OCI-LY7 (cell line): ENCODE data around the gene OFD1. TPM values are rescaled to one million over a fixed set of nuclear protein-coding genes. Genes with fewer than 3 reads are reported as not detected.

ENCODE experiments used
- BruUV-seq: library from RNA; stranded (reverse); fragments of 400-500 nt; replicated peaks from 2 replicates; lab custom pipeline; 2021; lab: Mats Ljungman, UMichigan
- CTCF ChIA-PET: fragments of 300-600 bp; sonication (Branson Sonifier 250); formaldehyde crosslinking; loops from one replicate; lab custom pipeline; 2022; ENCODE audit warnings: antibody characterized with exemption; ENCODE audit not compliant: unreplicated experiment; lab: Charles Lee
- POLR2A ChIA-PET: fragments of 300-600 bp; sonication (Branson Sonifier 250); formaldehyde crosslinking; loops from one replicate; lab custom pipeline; 2022; ENCODE audit warnings: antibody characterized with exemption; lab: Charles Lee
- DNase-seq: peaks from one replicate; pipeline ENCODE4 v3.0.0-alpha.2; 2015; ENCODE audit warnings: low spot score
- H2AFZ ChIP-seq: fragments of 200-600 bp; sonication (generic), shearing (Covaris generic); 2 replicates; pipeline ENCODE4 v1.6.1; 2014; ENCODE audit warnings: mild to moderate bottlenecking, antibody characterized with exemption, low read length, moderate library complexity
- H3K27ac ChIP-seq: fragments of 200-600 bp; sonication (generic); 2 replicates; pipeline ENCODE4 v1.5.1; 2014; ENCODE audit warnings: mixed run types, low read depth, mild to moderate bottlenecking, moderate library complexity, low read length, inconsistent platforms; ENCODE audit not compliant: poor library complexity, severe bottlenecking
- H3K36me3 ChIP-seq: fragments of 200-600 bp; sonication (generic); 2 replicates; pipeline ENCODE4 v1.6.1; 2014; ENCODE audit warnings: mild to moderate bottlenecking, antibody characterized with exemption, low read length, moderate library complexity, mixed read lengths; ENCODE audit not compliant: insufficient read depth
- H3K4me1 ChIP-seq: fragments of 200-600 bp; sonication (generic); 2 replicates; pipeline ENCODE4 v1.5.1; 2014; ENCODE audit warnings: mild to moderate bottlenecking, low read length; ENCODE audit not compliant: insufficient read depth, poor library complexity, severe bottlenecking
- H3K4me2 ChIP-seq: fragments of 200-600 bp; sonication (generic); 2 replicates; pipeline ENCODE4 v1.6.1; 2014; ENCODE audit warnings: mild to moderate bottlenecking, low read length
- H3K4me3 ChIP-seq: fragments of 200-600 bp; sonication (generic); 2 replicates; pipeline ENCODE4 v1.5.1; 2014; ENCODE audit warnings: mild to moderate bottlenecking, low read depth, low read length; ENCODE audit not compliant: poor library complexity, severe bottlenecking
- H3K79me2 ChIP-seq: fragments of 200-600 bp; sonication (generic); 2 replicates; pipeline ENCODE4 v1.6.1; 2016; ENCODE audit warnings: low read depth, mild to moderate bottlenecking, low read length, moderate library complexity, mixed read lengths; ENCODE audit not compliant: insufficient read depth
- H3K9me2 ChIP-seq: fragments of 200-600 bp; sonication (generic); 2 replicates; pipeline ENCODE4 v1.6.1; 2016; ENCODE audit warnings: mild to moderate bottlenecking, low read length, mixed read lengths; ENCODE audit not compliant: insufficient read depth
- H3K9me3 ChIP-seq: fragments of 200-600 bp; sonication (generic); 2 replicates; pipeline ENCODE4 v1.6.1; 2014; ENCODE audit warnings: mild to moderate bottlenecking, mixed run types, low read length, mixed read lengths
- H4K20me1 ChIP-seq: fragments of 200-600 bp; sonication (generic); 2 replicates; pipeline ENCODE4 v1.6.1; 2014; ENCODE audit warnings: mild to moderate bottlenecking, antibody characterized with exemption, low read length, moderate library complexity, mixed read lengths; ENCODE audit not compliant: insufficient read depth
- CTCF ChIP-seq: fragments of 200-600 bp; sonication (generic); conservative IDR thresholded peaks from 2 replicates; pipeline ENCODE4 v1.5.1; 2014; ENCODE audit warnings: mild to moderate bottlenecking, antibody characterized with exemption, low read length, moderate library complexity, mixed read lengths
- EZH2phosphoT487 ChIP-seq: fragments of 200-600 bp; sonication (generic); IDR thresholded peaks from 2 replicates; pipeline ENCODE4 v1.6.1; 2018; ENCODE audit warnings: low read depth, borderline replicate concordance, mild to moderate bottlenecking, mixed run types, antibody characterized with exemption, low read length, moderate library complexity, mixed read lengths
- intact Hi-C: fragments of 100-400 bp; cut with micrococcal nuclease; formaldehyde crosslinking; loops from one replicate; pipeline ENCODE4 v1.10.0; 2022; ENCODE audit not compliant: unreplicated experiment
- total RNA-seq, 2 experiments: library from RNA; depleted of rRNA in 1 of 2; stranded (reverse); fragments of >200 nt in 1 of 2; shearing (Covaris generic) in 1 of 2; gene quantifications; 2 replicates each; pipeline ENCODE4 v1.2.3, GENCODE V29; 2014 to 2022

Gene OFD1
- total RNA-seq, 2 experiments from 2014 or later: 60.7 to 64.7 TPM

- no peaks in the 10 kb centered on the region for H4K20me1 ChIP-seq
- no peaks in the 10 kb centered on the region for H3K9me3 ChIP-seq
- no peak for DNase-seq
- H2AFZ ChIP-seq: no peak overlapping the region
- peaks cover 29% of the 10 kb centered on the region for H3K79me2 ChIP-seq
- no peak overlapping the region for H3K4me3 ChIP-seq
- ChIA-PET POLR2A (no interaction called here), CTCF (no interaction called here)
- intact Hi-C loops: no loop called here
- no peak overlapping the region for H3K27ac ChIP-seq
- H3K4me1 ChIP-seq: peaks cover 27% of the 10 kb centered on the region
- H3K4me2 ChIP-seq: no peak overlapping the region
- no peak for TF ChIP-seq EZH2phosphoT487
- TF ChIP-seq CTCF: no peak
- no TSS peak for BruUV-seq
- H3K9me2 ChIP-seq: no peaks in the 10 kb centered on the region
- peaks cover 82% of the 10 kb centered on the region for H3K36me3 ChIP-seq
Measured at GRCh38 chrX:13717700-13718472, 16.7 kb upstream of the OFD1 start.

- Histone ChIP-seq H3K79me2 (peaks cover 43% of the 10 kb centered on the region), H3K4me2 (no peak overlapping the region), H3K4me3 (no peak overlapping the region), H3K27ac (no peak overlapping the region), H3K9me2 (no peaks in the 10 kb centered on the region), H3K4me1 (peaks cover 32% of the 10 kb centered on the region), H2AFZ (no peak overlapping the region), H3K9me3 (no peaks in the 10 kb centered on the region), H3K36me3 (peaks cover 84% of the 10 kb centered on the region), H4K20me1 (no peaks in the 10 kb centered on the region)
- no peak for TF ChIP-seq EZH2phosphoT487
- TF ChIP-seq CTCF: no peak
- no peak for DNase-seq
- intact Hi-C loops: no loop called here
- no TSS peak for BruUV-seq
- ChIA-PET CTCF (no interaction called here), POLR2A (interaction anchor here (0.8 to 1.5 kb wide), 2 partner anchors 17 to 21 kb away, joined by 3 to 5 read pairs; no protein-coding TSS in a partner anchor)
Measured at GRCh38 chrX:13719192-13719856, 15.2 kb upstream of the OFD1 start.
